Measurements from ENCODE around the gene STXBP5L. TPM values are rescaled to one million over a fixed set of nuclear protein-coding genes. Genes with fewer than 3 reads are reported as not detected.

Gene STXBP5L
- total RNA-seq, 1 experiment from 2014 or later = not detected

Other genes with a start within 250 kb of the STXBP5L start
- not detected in 2 replicates for gene HGD, start 226.0 kb upstream of the STXBP5L start, total RNA-seq (2014; rRNA removed; shearing (Covaris generic))
- 7.0 and 8.9 TPM in 2 replicates for gene RABL3, start 165.7 kb upstream of the STXBP5L start, total RNA-seq (2014; rRNA removed; shearing (Covaris generic))
- 20.4 and 35.4 TPM in 2 replicates for gene GTF2E1, start 165.5 kb upstream of the STXBP5L start, total RNA-seq (2014; rRNA removed; shearing (Covaris generic))

Data from G401 (cell line).